NCI-H345 (cell line): ENCODE data around the gene MYL3.
"Not testable (repeated sequence)": the region's sequence is repeated elsewhere in the genome, so short reads cannot be mapped to it uniquely, and the experiment has no call there.

Experiments used
- DNase-seq: peaks from one replicate; lab custom pipeline; 2025; lab: John Stamatoyannopoulos, UW

Gene MYL3

GRCh38 chr3:46863261-46863782 lies at the start of gene MYL3:
Gene MYL3, minus strand, starts transcription at chr3:46863444. Its CDS starts 54 bp downstream, at chr3:46863390.
- no peak for DNase-seq

GRCh38 chr3:46912986-46913385 lies 49.7 kb upstream of the MYL3 start:
- no peak for DNase-seq

GRCh38 chr3:46910914-46911313 lies 47.7 kb upstream of the MYL3 start:
- not testable (repeated sequence) for DNase-seq

- DNase-seq: no peak
Observed at GRCh38 chr3:46910166-46910760, 47.0 kb upstream of the MYL3 start.

GRCh38 chr3:46909535-46910161 lies 46.4 kb upstream of the MYL3 start:
- DNase-seq: peak; percentile 70

GRCh38 chr3:46908986-46909534 lies 45.8 kb upstream of the MYL3 start:
- no peak for DNase-seq

GRCh38 chr3:46908294-46908985 lies 45.2 kb upstream of the MYL3 start:
- no peak for DNase-seq

- DNase-seq: no peak
Observed at GRCh38 chr3:46907960-46908293, 44.7 kb upstream of the MYL3 start.

- DNase-seq: no peak
Observed at GRCh38 chr3:46907271-46907670, 44.0 kb upstream of the MYL3 start.

GRCh38 chr3:46906471-46907058 lies 43.3 kb upstream of the MYL3 start:
- DNase-seq: no peak

- no peak for DNase-seq
Observed at GRCh38 chr3:46905661-46906451, 42.6 kb upstream of the MYL3 start.

- no peak for DNase-seq
Observed at GRCh38 chr3:46905213-46905560, 41.9 kb upstream of the MYL3 start.

GRCh38 chr3:46904303-46905212 lies 41.3 kb upstream of the MYL3 start:
- no peak for DNase-seq

- no peak for DNase-seq
Observed at GRCh38 chr3:46903341-46904302, 40.4 kb upstream of the MYL3 start.

- no peak for DNase-seq
Observed at GRCh38 chr3:46902188-46902631, 39.0 kb upstream of the MYL3 start.

- DNase-seq: no peak
Observed at GRCh38 chr3:46901591-46902187, 38.4 kb upstream of the MYL3 start.

GRCh38 chr3:46901061-46901460 lies 37.8 kb upstream of the MYL3 start:
- DNase-seq: no peak

- no peak for DNase-seq
Observed at GRCh38 chr3:46900356-46900755, 37.1 kb upstream of the MYL3 start.

- no peak for DNase-seq
Observed at GRCh38 chr3:46900007-46900292, 36.7 kb upstream of the MYL3 start.
